SU-DHL-6 (cell line): ENCODE results near the gene OR6J1.

ENCODE experiments used
- EZH2phosphoT487 ChIP-seq: fragments of 200-600 bp; sonication (generic), shearing (Covaris generic); conservative IDR thresholded peaks from 2 replicates; pipeline ENCODE4 v1.6.1; 2018; ENCODE audit warnings: mild to moderate bottlenecking, antibody characterized with exemption, low read length, moderate library complexity, mixed read lengths
- TF ChIP-seq, protein P1 (sequence below): fragments of 200-600 bp; sonication (generic); IDR thresholded peaks from one replicate; pipeline ENCODE4 v1.5.1; 2017; ENCODE audit warnings: antibody characterized with exemption, mild to moderate bottlenecking, low read length, moderate library complexity; ENCODE audit not compliant: insufficient read depth, poor library complexity, severe bottlenecking

DNA sequence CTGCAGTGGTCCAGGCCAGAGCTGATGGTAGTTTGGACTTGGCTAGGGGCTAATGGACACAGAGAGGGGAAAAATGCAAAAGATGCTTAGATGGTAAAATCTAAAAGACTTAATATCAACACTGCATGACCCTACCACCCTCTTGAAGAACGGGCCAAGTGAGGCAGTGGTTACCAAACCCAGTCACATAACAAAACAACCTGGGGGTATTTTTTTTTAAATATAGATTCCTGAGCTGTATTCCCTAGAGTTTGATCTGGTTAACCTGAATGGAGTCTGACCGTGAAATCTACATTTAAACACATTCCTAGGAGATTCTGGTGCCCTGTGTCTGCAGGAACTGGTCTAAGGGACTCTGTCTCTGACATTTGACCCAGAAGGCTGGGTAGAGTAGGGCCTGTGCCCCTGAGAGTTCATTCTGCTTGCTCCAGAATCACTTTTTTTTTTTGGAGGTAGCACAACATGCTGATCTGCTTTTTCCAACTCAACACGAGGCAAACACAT, 30.4 kb downstream of the OR6J1 start:
- TF ChIP-seq EZH2phosphoT487: no peak
- TF ChIP-seq, protein P1, sequence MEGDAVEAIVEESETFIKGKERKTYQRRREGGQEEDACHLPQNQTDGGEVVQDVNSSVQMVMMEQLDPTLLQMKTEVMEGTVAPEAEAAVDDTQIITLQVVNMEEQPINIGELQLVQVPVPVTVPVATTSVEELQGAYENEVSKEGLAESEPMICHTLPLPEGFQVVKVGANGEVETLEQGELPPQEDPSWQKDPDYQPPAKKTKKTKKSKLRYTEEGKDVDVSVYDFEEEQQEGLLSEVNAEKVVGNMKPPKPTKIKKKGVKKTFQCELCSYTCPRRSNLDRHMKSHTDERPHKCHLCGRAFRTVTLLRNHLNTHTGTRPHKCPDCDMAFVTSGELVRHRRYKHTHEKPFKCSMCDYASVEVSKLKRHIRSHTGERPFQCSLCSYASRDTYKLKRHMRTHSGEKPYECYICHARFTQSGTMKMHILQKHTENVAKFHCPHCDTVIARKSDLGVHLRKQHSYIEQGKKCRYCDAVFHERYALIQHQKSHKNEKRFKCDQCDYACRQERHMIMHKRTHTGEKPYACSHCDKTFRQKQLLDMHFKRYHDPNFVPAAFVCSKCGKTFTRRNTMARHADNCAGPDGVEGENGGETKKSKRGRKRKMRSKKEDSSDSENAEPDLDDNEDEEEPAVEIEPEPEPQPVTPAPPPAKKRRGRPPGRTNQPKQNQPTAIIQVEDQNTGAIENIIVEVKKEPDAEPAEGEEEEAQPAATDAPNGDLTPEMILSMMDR: no peak
